ENCODE data around the gene FAM151B.

DNA sequence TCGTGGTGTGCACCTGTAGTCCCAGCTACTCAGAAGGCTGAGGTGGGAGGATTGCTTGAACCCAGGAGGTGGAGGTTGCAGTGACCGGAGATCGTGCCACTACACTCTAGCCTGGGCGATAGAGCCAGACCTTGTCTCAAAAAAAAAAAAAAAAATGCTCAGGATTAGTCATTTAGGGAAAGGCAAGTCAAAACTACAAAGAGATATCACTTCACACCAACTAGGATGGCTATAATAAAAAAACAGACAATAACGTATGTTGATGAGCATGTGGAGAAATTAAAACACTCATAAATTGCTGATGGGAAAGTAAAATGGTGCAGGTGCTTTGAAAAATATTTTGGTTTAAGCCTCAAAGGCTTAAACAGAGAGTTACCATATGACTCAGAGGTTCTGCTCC lies 88.5 kb downstream of the FAM151B start:
- TF ChIP-seq CTCF (IDR thresholded peaks at IDR 0.05; ENCODE audit: low read depth, low read length) (no peak), EZH2phosphoT487 (IDR thresholded peaks at IDR 0.05; ENCODE audit: low read depth) (no peak)

Measured in OCI-LY3 (cell line).